HG02970 (cell line): ENCODE results near the gene FAM90A26.
"Not testable (repeated sequence)": the region's sequence is repeated elsewhere in the genome, so short reads cannot be mapped to it uniquely, and the experiment has no call there.

Experiments used
- ATAC-seq: cut with Tn5 transposase; IDR thresholded peaks from one replicate; pipeline ENCODE4 v1.9.1; 2021; ENCODE audit warnings: mild to moderate bottlenecking, moderate library complexity, moderate number of reproducible peaks; ENCODE audit not compliant: unreplicated experiment, low FRiP score

Gene FAM90A26

DNA sequence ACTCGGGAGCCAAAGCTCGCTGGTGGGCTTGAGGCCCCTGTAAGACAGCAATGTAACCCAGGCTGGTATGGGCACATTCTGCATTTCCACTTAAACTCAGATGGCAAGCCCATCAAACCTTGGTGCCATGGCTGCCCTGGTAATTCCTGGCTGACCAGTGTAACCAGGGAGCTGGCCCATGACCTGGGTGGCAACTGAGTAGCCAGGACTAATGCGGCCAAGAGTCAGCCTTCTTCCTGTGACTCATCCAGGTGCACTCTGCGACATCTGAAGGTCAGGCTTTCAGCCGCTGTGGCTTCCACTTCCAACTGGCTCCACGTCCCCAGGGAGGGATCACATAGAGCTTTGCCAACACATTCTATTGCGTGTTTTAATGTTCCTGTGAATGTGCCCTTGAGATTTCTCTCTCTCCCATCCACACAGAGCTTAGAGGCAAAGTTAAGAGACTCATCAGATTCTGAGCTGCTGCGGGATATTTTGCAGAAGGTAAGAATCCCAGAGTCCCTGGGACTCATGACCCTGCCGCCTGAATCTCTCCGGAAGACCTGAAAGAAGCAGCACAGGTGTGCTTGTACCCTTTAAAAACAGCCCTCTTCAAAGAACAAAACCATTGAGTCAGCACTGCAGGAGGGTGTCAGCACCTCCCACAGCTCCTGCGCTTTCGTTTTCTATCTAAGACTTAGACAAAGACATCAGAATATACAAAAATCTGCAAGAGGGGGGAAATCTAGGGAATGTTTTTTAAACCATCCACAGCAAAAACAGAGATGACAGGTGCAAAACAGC is 14.9 kb upstream of the FAM90A26 start:
- ATAC-seq = not testable (repeated sequence)

DNA sequence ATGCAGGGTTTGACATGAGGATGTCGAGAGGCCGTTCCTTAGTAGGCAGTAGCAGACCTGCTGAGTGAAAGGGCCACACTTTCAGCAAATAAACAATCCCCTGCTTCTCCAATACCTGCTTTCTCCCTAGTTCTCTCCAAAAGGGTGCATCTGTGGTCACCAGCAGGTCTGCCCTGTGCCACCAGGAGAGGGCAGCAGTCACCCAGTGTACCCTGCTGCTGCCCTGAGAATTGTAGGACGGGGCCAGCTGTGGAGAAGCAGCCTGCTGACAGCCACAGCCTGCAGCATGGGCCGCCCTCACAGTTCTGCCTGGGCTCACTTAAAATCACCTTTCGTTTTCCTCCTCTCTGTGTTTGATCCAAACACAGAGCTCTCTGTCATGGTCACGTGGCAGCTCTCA is 11.8 kb upstream of the FAM90A26 start:
- not testable (repeated sequence) for ATAC-seq

DNA sequence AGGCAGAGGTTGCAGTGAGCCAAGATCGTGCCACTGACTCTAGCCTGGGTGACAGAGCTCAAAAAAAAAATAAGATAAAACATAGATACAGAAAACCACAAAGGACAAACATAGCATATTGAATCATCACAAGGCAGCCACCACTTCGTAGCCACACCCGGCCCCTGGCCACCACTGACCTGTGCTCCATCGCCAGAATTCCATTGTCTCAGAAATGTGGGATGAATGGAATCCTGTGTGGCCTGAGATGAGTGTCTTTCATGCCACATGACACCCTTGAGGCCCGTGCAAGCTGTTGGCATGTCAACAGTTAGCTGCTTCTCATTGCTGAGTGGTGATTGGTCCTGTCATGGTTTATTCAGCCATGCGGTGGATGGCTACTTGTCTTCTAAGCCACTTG is 10.2 kb upstream of the FAM90A26 start:
- ATAC-seq = not testable (repeated sequence)

DNA sequence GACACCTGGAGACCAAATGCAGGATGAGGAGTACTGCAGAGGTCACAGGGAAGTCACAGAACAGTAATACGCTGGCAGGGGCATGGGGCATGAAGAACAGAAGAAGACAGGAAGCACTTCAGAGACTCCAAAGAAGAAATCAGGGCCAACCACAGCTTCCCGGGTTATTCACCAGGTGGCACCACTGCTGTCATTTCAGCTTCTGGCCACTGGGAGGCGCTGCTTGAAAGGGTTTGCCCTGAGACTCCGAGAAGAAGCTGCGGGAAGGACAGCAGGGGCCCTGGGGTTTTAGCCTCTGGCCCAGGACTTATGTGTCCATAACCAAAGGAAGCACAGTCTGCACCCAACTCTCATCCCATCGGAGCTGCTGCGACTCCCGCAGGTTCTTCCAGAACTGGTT is 4.2 kb upstream of the FAM90A26 start:
- ATAC-seq = not testable (repeated sequence)

DNA sequence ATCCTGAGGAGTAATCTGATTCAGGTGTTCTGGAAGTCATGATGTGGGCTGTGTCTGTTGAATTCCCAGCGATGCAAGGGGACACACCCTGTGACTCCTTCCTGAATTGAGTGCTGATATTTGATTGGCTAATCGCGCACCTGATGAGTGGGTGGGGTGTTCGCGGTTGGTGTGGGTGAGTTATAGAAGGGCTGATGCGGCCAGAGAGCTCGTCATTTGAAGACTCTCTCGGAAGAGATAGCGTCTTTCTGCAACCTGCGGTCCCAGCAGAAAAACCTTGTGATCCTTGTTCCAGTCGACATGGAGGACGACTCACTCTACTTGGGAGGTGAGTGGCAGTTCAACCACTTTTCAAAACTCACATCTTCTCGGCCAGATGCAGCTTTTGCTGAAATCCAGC is 40.1 kb downstream of the FAM90A26 start, which contains the start of gene USP17L10:
USP17L10 (plus strand) TSS at position 301 of the 400 bp plus-strand sequence; CDS start at position 301, 0 bp downstream.
- not testable (repeated sequence) for ATAC-seq

DNA sequence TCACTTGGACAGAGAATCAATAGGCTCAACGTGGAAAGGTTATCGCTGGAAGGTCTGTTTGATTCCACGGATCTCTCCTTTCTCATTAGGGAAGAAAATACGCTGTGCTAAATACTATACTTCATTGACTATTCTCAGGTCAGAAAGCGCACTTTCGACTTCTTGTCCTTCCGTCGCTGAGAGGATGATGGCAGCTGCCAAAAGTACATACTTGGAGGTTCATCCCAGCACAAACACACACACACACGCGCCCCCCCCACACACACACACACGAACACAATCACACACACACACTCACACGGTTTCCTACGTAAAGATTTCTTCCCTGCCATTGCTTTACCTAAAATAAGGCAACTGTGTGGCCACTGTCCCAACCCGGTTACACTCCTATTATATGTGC is 44.5 kb downstream of the FAM90A26 start:
- ATAC-seq = not testable (repeated sequence)

DNA sequence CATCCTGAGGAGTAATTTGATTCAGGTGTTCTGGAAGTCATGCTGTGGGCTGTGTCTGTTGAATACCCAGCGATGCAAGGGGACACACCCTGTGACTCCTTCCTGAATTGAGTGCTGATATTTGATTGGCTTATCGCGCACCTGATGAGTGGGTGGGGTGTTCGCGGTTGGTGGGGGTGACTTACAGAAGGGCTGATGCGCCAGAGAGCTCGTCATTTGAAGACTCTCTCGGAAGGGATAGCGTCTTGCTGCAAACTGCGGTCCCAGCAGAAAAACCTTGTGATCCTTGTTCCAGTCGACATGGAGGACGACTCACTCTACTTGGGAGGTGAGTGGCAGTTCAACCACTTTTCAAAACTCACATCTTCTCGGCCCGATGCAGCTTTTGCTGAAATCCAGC is 44.9 kb downstream of the FAM90A26 start, which contains the start of gene USP17L11:
USP17L11 (plus strand) TSS at position 301 of the 400 bp plus-strand sequence; CDS start at position 301, 0 bp downstream.
- not testable (repeated sequence) for ATAC-seq

DNA sequence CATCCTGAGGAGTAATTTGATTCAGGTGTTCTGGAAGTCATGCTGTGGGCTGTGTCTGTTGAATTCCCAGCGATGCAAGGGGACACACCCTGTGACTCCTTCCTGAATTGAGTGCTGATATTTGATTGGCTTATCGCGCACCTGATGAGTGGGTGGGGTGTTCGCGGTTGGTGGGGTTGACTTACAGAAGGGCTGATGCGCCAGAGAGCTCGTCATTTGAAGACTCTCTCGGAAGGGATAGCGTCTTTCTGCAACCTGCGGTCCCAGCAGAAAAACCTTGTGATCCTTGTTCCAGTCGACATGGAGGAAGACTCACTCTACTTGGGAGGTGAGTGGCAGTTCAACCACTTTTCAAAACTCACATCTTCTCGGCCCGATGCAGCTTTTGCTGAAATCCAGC is 49.6 kb downstream of the FAM90A26 start, which contains the start of gene USP17L12:
USP17L12 (plus strand) TSS at position 301 of the 400 bp plus-strand sequence; CDS start at position 301, 0 bp downstream.
- not testable (repeated sequence) for ATAC-seq

DNA sequence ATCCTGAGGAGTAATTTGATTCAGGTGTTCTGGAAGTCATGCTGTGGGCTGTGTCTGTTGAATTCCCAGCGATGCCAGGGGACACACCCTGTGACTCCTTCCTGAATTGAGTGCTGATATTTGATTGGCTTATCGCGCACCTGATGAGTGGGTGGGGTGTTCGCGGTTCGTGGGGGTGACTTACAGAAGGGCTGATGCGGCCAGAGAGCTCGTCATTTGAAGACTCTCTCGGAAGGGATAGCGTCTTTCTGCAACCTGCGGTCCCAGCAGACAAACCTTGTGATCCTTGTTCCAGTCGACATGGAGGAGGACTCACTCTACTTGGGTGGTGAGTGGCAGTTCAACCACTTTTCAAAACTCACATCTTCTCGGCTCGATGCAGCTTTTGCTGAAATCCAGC is 54.4 kb downstream of the FAM90A26 start, which contains the start of gene USP17L13:
USP17L13 (plus strand) TSS at position 301 of the 400 bp plus-strand sequence; CDS start at position 301, 0 bp downstream.
- not testable (repeated sequence) for ATAC-seq
